Left lobe of liver (tissue), 2 donors: ENCODE data around the gene MMP25. TPM values are rescaled to one million over a fixed set of nuclear protein-coding genes. Genes with fewer than 3 reads are reported as not detected.
"Not testable (repeated sequence)": the region's sequence is repeated elsewhere in the genome, so short reads cannot be mapped to it uniquely, and the experiment has no call there.

Source experiments
- ATAC-seq: fragments of 200-7000 bp; cut with Tn5 transposase; one replicate; pipeline ENCODE4 v1.9.1; 2020; ENCODE audit warnings: mild to moderate bottlenecking, moderate library complexity
- DNase-seq: peaks from one replicate; pipeline ENCODE4 v3.0.0-alpha.2; 2020; ENCODE audit warnings: low spot score
- total RNA-seq: library from RNA; stranded (reverse); gene quantifications from one replicate; pipeline ENCODE4 v1.2.1, GENCODE V29; 2021
- donor health status: DM: no; HTN: no; CAD: no; lungs with moderate emphysema.
- donor health status: DM: no; HTN: yes; CAD: no.

The MMP25 gene
- total RNA-seq, 1 donor from 2014 or later = 0.96 TPM

DNA sequence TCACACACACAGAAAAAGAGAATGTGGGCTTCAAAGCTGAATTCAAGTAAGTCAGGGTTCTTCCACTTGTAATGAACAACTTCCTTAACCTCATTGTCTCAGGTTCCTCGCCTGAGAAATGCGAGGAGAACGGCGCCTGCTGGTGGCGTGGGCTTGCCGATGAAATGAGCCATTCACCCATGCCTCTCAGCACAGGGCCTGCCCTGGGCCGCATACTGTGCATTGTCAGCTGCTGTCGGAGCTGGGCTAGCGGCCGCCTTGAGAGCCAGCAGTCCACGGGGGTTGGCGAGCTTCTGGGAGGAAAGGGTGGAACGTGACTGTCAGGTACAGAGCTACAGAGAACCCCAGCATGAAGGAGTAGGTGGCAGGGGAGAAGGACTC is 7.0 kb downstream of the MMP25 start:
- not testable (repeated sequence) for ATAC-seq, DNase-seq

DNA sequence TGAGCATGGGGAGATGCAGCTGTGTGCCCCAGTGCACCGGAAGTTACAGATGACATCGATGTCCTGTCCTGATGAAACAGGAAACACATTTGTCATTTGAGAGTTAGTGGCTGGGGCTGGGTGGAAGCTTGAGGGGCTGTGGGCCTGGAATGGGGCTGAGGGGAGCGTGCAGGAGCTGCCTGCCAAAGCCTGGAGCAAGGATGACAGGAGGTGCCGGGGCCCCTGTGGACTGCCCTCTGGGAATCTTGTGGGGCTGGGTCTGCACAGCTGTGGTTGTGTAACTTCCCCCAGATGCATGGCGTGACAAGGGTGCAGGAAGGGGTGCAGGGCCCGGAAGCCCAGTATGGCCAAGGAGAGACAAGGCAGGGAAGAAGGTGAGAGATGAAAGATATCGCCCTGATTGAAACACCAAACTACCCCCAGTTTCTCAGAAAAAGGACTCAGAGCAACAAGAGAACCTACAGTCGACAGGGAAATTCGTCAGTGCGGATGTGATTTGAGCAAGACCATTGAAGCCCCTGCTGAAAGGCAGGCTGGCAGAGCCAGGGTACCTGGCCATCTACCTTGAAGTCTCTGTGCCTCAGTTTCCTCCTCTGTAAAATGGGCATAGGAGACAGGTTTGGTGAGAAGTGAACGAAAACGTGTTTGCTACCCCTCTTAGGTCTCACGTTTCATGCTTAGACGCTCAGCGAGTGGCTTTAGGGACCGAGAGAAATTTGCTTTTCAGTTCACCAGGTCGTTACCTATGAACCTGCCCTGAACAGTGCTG is 8.8 kb downstream of the MMP25 start:
- no peak for DNase-seq

DNA sequence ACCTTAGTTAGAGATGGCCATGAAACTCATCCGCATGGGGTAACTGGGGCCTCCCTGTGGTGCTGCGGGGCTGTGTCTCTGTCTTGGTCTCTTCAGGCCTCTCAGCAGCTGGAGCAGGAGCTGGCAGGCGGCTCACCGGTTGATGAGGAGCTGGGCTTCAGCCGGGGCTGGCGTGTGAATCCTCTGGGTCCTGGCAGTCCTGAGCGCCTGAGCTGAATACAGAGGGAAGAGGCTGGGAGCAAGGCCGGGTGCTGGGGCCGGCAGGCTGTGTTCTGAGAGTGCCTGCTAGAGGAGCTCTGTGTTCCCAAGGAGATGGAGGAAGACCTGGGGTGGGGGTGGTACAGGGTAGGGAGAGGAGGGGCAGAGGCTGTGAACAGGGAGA is 9.4 kb downstream of the MMP25 start:
- not testable (repeated sequence) for ATAC-seq, DNase-seq

More for the DNA sequence above, 8.8 kb downstream of the MMP25 start:
- no peak for ATAC-seq

DNA sequence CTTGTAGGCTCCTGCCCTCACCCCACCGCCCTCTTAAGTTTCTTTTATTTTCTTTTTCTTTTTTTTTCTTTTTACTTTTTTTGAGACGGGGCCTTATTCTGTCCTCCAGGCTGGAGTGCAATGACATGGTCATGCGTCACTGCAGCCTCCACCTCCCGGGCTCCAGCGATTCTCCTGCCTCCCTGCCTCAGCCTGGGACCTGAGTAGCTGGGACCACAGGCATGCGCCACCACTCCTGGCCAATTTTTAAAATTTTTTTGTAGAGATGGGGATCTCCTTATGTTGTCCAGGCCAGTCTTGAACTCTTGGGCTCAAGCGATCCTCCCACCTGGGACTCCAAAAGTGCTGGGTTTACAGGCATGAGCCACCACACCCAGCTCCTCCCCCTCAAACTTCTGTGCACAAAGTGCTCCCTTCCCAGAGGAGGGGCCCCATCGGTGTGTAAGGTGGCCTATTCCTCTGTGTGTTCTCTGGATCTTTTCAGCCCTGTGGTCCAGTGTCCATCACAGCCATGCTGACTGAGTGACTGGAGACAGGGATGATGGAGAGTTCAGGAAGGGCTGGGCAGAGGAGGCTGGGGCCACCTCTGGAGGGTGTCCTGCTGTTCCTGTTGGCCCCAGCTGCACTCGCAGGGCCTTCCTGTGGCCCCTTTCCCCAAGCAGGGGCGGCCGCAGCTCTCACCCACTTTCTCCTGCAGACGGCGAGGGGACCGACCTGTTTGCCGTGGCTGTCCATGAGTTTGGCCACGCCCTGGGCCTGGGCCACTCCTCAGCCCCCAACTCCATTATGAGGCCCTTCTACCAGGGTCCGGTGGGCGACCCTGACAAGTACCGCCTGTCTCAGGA is 10.2 kb downstream of the MMP25 start:
- no peak for DNase-seq
- no peak for ATAC-seq

DNA sequence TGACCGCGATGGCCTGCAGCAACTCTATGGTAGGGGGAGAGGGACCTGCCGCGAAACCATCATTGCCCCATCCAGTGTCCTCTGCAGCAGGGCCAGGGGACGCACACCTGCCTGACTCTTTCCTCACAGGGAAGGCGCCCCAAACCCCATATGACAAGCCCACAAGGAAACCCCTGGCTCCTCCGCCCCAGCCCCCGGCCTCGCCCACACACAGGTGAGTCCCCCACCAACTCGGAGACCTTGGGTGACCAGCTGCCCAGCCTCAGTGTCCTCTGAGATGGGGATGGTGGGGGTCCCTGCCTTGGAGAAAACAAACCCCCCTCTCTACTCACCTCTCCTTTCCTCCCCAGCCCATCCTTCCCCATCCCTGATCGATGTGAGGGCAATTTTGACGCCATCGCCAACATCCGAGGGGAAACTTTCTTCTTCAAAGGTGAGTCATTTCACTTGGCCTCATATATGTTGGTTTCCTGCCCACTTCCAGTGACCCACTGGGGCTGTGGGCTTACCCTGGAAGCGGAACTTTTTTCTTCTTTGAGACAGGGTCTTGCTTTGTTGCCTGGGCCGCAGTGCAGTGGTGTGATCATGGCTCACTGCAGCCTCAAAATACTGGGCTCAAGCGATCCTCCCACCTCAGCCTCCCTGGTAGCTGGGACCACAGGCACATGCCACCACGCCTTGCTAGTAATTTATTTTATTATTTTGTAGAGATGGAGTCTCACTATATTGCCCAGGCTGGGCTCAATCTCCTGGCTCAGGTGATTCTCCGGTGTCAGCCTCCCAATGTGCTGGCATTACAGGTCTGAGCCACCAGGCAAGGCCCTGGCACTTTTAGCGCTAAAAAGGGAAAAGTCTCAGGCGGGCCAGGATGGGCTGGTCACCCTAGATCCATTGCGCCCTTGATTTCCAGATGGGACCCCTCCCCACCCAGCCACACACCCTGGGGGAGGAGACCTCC is 11.1 kb downstream of the MMP25 start:
- DNase-seq (no peak), ATAC-seq (no peak)

DNA sequence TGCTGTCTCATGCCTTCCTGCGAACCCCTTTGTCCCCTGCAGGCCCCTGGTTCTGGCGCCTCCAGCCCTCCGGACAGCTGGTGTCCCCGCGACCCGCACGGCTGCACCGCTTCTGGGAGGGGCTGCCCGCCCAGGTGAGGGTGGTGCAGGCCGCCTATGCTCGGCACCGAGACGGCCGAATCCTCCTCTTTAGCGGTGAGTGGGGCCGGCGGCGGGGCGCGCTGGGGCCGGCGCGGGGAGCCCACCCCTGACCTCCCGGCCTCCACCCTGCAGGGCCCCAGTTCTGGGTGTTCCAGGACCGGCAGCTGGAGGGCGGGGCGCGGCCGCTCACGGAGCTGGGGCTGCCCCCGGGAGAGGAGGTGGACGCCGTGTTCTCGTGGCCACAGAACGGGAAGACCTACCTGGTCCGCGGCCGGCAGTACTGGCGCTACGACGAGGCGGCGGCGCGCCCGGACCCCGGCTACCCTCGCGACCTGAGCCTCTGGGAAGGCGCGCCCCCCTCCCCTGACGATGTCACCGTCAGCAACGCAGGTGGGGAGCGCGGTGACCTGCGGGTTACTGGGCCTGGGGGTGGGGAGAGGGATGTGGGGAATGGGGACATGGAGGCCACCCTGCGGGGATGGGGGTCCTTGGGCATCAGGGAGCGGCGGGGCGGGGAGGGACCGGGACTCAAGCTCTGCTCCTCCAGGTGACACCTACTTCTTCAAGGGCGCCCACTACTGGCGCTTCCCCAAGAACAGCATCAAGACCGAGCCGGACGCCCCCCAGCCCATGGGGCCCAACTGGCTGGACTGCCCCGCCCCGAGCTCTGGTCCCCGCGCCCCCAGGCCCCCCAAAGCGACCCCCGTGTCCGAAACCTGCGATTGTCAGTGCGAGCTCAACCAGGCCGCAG is 12.0 kb downstream of the MMP25 start:
- DNase-seq = peak; percentile 66
- ATAC-seq = peak; percentile 45

DNA sequence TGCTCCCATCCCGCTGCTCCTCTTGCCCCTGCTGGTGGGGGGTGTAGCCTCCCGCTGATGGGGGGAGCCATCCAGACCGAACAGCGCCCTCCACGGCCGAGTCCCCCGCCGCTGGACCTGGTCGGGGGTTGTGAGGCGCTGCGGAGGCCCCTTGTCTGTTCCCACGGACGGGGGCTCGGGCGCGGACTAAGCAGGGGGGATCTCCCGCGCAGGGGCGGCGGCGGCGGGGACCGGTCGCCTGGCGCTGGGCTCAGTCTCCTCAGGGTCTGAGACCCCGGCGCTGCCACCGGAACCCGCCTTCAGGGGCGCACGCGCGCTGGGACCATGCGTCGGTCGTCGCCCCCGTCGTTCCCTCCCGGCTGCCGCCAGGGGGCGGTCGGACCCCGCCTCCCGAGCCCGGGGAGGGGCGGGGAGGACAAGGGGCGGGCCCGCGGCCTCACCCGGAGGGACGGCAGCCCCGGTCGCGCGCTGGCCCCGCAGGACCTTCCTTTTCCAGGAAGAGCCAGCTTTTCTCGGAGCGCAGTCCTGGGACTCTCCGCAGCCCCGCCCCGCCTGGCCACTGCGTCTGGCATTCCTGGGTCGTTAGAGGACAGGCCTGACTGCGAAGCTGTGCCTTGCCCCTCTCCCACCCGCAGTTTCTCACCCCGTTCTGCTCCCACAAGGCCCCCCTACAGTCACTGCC is 12.8 kb downstream of the MMP25 start:
- ATAC-seq (peak; percentile 98), DNase-seq (peak; percentile 91)

DNA sequence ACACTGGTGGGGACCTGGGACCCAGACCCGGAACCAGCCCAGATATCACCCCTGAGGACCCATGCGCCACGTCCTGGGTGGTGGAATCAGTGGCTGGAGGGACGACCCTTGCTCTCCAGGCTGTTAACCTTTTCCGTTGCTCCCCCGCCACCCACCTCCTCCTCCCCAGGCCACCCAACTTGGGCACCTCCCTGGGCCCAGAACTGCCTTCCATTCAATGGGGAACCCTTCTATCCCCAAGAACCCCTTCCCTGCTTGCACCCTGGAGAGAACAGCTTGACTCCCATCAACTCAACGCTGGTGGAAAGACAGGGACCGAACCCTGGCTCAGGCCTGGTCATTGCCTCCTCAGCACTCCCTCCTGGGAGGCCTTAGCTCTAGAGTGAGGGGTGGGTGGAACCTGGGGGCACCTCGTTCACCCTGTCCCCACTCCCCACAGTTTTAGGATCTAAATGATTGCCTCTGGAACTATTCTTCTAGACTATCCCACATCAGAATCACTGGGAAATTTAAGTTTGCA is 13.4 kb downstream of the MMP25 start:
- DNase-seq (no peak), ATAC-seq (no peak)

DNA sequence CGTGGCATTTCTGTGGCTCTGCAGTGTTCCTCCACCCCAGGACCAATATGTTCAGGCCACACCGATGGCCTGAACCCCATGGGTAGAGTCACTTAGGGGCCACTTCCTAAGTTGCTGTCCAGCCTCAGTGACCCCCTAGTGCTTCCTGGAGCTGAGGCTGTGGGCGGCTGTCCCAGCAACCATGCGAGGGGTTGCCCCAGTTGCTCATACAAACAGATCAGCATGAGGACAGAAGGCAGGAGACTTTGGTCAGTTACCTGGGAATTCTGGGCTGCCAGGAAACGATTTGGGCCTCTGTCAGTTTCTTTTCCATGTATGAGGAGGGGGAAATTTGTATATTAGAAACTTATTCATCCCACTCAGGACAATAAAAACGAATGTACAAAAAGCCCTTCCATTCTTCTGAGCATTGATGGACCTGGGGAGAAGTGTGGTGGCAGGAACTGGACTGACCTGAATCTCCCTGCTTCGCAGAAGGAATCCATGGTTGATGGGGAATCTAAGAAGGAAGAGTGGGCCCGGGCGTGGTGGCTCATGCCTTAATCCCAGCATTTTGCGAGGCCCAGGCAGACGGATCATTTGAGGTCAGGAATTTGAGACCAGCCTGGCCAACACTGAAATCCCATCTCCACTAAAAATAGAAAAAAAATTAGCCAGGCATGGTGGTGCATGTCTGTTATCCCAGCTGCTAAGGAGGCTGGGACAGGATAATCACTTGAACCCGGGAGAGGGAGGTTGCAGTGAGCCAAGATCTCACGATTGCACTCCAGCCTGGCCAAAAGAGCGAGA is 14.2 kb downstream of the MMP25 start:
- DNase-seq (no peak), ATAC-seq (no peak)

DNA sequence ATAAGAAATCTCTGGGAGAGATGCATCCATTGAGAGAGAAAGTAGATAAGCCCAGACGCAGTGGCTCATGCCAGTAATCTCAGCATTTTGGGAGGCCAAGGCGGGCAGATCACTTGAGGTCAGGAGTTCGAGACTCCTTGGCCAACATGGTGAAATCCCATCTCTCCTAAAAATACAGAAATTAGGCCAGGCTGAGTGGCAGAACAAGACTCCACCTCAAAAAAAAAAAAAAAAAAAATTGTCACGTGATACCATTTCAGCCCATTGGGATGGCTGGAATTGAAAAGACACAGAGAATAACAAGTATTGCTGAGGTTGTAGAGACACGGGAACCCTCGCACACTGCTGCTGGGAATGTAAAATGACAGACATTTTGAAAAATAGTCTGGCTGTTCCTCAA is 16.2 kb downstream of the MMP25 start:
- ATAC-seq (no peak), DNase-seq (no peak)

DNA sequence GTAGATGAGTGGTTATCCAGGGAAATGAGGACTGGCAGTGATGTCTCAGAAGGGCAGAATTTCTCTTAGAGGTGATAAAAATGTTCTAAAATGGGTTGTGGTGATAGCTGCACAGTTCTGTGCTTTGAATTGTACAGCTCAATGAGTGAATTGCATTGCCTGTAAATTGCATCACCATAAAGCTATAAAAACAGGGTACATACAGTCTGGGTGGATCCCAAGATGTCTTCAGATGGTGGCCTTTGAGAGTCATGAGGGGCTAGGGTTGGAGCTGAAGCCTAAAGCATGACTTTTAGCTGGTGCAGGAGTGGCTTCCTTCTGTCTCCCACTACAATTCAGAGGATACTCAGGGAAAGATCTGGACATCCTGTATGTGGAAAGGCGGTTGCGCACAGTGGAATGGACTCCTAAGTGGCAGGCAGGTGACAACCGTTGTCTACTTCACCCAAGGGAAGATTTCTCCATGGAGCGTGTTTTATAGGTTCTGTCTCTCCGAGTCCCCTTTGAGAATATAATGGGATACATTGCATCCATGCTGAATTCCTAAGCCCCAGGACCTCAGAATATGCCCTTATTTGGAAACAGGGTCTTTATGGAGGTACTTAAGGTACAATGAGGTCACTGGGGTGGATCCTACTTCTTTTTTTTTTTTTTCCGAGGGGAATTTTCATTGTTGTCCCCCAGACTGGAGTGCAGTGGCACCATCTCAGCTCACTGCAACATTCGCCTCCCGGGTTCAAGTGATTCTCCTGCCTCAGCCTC is 17.4 kb downstream of the MMP25 start:
- ATAC-seq (no peak), DNase-seq (no peak)

DNA sequence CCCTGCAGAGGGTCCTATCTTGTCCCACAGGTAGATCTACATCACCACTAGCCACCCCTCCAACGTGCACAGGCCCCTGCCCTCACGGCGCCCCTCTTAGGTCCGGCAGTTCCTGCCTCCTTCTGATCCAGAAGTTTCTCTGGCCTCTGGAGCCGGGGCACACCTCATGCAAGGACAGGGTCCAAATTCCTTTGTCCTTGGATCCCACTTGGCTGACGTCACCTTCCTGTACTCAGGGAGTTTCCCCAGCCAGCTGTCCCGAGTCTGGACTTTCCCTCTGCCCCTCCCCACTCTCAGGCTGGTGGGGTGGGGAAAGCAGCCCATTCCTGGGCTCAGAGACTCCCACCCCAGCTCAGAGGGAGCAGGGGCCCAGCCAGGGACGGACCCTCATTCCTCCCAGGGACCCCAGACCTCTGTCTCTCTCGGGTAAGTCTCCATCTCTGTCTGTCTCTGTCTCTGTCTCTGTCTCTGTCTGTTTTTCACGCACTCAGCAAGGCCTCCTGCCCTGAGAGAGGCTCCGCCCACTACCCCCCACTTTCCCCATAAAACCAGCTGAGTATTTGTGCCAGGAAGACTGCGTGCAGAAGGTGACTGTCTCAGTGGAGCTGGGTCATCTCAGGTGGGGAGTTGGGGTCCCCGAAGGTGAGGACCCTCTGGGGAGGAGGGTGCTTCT is 18.8 kb downstream of the MMP25 start, which contains the start of gene IL32:
IL32 (plus strand) TSS at position 572 of the 673 bp plus-strand sequence. CDS start 172 bp downstream, outside the sequence.
- peak; percentile 87 for DNase-seq
- ATAC-seq = peak; percentile 86

DNA sequence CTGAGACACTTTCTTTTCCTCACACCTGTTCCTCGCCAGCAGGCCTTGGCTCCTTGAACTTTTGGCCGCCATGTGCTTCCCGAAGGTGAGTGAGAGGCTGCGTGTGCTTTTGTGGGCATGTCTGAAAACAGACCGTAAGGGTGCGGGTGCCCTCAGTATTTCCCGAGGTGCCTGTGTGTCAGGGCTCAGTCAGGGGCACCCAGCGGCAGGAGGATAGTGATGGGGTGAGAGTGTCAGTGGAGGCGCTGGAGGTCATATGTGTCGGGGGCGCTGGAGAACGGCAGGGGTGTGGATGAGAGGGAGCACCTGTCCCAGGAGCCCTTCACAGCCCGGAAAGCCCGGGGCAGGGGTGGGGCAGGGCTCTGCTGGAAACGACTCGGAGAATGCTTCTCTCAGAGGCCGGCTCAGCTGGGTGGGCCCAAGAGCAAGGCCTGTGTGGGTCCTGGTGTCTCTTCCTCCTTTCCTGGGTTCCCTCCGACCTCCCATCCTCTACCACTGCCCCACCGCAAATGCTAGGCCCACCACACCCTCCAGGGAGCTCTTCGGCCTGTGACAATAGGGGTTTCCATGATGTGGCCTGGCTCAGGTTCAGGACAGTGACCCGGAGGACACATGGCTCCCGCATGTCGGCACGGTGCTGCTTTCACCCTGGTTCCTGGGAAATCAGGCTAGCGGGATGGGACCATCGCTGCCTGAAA is 19.5 kb downstream of the MMP25 start:
- peak; percentile 50 for ATAC-seq
- DNase-seq = peak; percentile 66

DNA sequence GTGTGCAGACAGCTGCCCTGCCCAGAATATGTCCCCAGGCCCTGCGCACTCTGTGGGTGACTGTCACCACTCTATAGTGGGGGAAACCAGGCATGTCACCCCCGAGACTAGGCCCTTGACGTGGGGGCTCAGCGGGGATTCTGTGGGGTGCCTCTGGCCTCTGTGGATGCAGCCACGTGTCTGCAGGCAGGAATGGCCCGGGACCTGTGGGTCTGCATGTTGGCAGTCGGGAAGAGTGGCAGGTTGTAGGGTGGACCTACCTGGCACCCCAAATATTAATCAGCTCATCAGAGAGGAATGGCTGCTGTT is 20.0 kb downstream of the MMP25 start:
- ATAC-seq = no peak
- no peak for DNase-seq

DNA sequence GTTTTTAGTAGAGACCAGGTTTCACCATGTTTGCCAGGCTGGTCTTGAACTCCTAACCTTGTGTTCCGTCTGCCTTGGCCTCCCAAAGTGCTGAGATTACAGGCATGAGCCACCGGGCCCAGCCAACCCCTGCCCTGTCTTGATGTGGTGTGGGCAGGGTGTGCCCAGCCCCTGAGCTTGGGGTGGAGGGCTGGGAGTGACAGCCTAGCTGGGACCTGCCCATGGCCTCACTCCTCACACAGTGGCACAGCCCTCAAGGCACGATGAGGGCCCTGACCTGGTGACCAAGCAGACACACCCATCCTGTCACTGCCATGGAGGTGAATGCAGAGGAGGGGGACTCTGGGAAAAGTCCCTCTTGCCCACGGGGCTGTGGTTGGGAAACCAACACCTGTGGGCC is 22.1 kb downstream of the MMP25 start:
- DNase-seq (no peak), ATAC-seq (no peak)

DNA sequence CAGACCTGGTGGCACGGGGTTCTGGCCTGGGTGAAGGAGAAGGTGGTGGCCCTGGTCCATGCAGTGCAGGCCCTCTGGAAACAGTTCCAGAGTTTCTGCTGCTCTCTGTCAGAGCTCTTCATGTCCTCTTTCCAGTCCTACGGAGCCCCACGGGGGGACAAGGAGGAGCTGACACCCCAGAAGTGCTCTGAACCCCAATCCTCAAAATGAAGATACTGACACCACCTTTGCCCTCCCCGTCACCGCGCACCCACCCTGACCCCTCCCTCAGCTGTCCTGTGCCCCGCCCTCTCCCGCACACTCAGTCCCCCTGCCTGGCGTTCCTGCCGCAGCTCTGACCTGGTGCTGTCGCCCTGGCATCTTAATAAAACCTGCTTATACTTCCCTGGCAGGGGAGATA is 22.8 kb downstream of the MMP25 start:
- ATAC-seq, DNase-seq: not testable (repeated sequence)
